Endothelial cell (in vitro differentiated cells): Measurements from ENCODE around the gene MESD. TPM values are rescaled to one million over a fixed set of nuclear protein-coding genes. Genes with fewer than 3 reads are reported as not detected.

ENCODE experiments used
- DNase-seq: peaks from one replicate; pipeline ENCODE4 v3.0.0; 2021; ENCODE audit warnings: low spot score
- H3K27ac Mint-ChIP-seq: one replicate; pipeline ENCODE4 v1.8.0; 2021; ENCODE audit warnings: mixed read lengths, inconsistent platforms; ENCODE audit not compliant: unreplicated experiment
- H3K27me3 Mint-ChIP-seq: one replicate; pipeline ENCODE4 v1.8.0; 2021; ENCODE audit warnings: mild to moderate bottlenecking, moderate library complexity, mixed read lengths, inconsistent platforms; ENCODE audit not compliant: unreplicated experiment
- H3K36me3 Mint-ChIP-seq: one replicate; pipeline ENCODE4 v1.8.0; 2021; ENCODE audit warnings: mild to moderate bottlenecking, low read depth, mixed read lengths, inconsistent platforms; ENCODE audit not compliant: unreplicated experiment
- H3K4me1 Mint-ChIP-seq: one replicate; pipeline ENCODE4 v1.8.0; 2021; ENCODE audit warnings: mild to moderate bottlenecking, mixed read lengths, inconsistent platforms; ENCODE audit not compliant: unreplicated experiment
- H3K4me3 Mint-ChIP-seq: one replicate; pipeline ENCODE4 v1.8.0; 2021; ENCODE audit warnings: mild to moderate bottlenecking, mixed read lengths, inconsistent platforms; ENCODE audit not compliant: unreplicated experiment
- H3K9me3 Mint-ChIP-seq: one replicate; pipeline ENCODE4 v1.8.0; 2021; ENCODE audit warnings: mixed read lengths, inconsistent platforms; ENCODE audit not compliant: unreplicated experiment
- microRNA-seq: library from miRNA; unstranded; fragments of <30 nt; microRNA quantifications from one replicate; pipeline ENCODE4, GENCODE V29; 2020; ENCODE audit not compliant: unreplicated experiment
- total RNA-seq: library from RNA; stranded (reverse); fragmentation: NEBNext Ultra II Directional; extraction: Animal tissue kit (Norgen Biotek cat#: 25700); gene quantifications from one replicate; pipeline ENCODE4 v1.2.1, GENCODE V29; 2021; ENCODE audit not compliant: unreplicated experiment
- TF ChIP-seq, protein P1 (sequence below): fragments of 200-600 bp; sonication (generic); IDR thresholded peaks from one replicate; pipeline ENCODE4 v1.5.0; 2021; ENCODE audit warnings: antibody characterized with exemption; ENCODE audit not compliant: unreplicated experiment

Gene MESD
- total RNA-seq, 1 donor from 2014 or later: 35.7 TPM

DNA sequence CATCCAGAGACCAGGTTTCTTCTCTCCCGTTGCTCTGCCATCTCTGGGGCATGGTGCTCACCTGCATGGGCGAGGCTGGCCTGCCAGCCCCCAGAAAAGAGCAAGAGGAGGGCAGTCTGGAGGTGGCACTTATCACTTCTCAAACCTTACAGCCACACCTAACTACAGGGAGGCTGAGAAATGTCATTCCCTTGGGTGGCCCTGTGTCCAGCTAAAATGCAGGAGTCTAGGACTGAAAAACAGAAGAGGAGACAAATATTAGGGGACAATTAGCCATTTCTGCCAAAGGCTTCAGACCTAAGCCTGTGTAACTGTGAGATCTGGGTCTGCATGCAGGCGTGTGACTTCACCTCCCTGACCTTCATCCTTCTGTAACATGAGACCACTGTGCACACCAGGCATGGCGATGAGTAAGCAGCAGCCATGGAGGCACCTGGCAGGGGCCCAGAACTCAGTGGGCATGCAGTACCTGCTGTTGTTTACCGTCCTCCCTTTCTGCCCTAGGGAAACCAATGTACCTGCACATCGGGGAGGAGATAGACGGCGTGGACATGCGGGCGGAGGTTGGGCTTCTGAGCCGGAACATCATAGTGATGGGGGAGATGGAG, 83.4 kb downstream of the MESD start:
- H3K27me3 Mint-ChIP-seq: no peaks in the 10 kb centered on the region
- H3K36me3 Mint-ChIP-seq: peaks cover 3% of the 10 kb centered on the region
- H3K4me1 Mint-ChIP-seq: peaks cover 10% of the 10 kb centered on the region
- H3K9me3 Mint-ChIP-seq: no peaks in the 10 kb centered on the region
- H3K27ac Mint-ChIP-seq: no peak overlapping the region
- TF ChIP-seq, protein P1, sequence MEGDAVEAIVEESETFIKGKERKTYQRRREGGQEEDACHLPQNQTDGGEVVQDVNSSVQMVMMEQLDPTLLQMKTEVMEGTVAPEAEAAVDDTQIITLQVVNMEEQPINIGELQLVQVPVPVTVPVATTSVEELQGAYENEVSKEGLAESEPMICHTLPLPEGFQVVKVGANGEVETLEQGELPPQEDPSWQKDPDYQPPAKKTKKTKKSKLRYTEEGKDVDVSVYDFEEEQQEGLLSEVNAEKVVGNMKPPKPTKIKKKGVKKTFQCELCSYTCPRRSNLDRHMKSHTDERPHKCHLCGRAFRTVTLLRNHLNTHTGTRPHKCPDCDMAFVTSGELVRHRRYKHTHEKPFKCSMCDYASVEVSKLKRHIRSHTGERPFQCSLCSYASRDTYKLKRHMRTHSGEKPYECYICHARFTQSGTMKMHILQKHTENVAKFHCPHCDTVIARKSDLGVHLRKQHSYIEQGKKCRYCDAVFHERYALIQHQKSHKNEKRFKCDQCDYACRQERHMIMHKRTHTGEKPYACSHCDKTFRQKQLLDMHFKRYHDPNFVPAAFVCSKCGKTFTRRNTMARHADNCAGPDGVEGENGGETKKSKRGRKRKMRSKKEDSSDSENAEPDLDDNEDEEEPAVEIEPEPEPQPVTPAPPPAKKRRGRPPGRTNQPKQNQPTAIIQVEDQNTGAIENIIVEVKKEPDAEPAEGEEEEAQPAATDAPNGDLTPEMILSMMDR: no peak
- DNase-seq: no peak
- no peak overlapping the region for H3K4me3 Mint-ChIP-seq

DNA sequence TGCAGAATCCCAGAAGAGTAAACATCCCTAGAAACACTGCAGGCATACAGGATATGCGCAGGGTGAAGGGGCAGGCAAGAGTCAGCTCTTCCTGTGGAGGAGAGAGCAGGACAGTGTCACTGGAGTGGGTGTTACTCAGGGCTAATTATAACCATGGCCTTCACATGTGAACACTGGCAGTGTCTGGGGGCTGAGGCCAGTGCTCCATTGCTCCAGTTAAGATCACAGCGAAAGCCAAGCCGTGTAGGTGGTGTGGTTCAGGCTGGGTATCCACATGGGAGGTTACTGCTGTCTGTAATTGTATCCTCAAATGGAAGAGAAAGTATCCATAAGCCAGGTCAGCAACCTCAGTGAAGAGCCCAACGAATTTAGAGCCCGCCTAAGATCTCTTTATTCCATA, 84.6 kb downstream of the MESD start:
- Mint-ChIP-seq H3K9me3 (no peaks in the 10 kb centered on the region), H3K27me3 (no peaks in the 10 kb centered on the region), H3K27ac (no peak overlapping the region), H3K4me1 (peaks cover 10% of the 10 kb centered on the region), H3K36me3 (peaks cover 3% of the 10 kb centered on the region), H3K4me3 (no peak overlapping the region)
- TF ChIP-seq, protein P1: no peak
- no peak for DNase-seq

- peaks cover 4% of the 10 kb centered on the region for H3K27me3 Mint-ChIP-seq
- H3K27ac Mint-ChIP-seq: no peak overlapping the region
- H3K9me3 Mint-ChIP-seq: no peaks in the 10 kb centered on the region
- TF ChIP-seq, protein P1: no peak
- H3K4me1 Mint-ChIP-seq: peaks cover 10% of the 10 kb centered on the region
- DNase-seq: no peak
- H3K4me3 Mint-ChIP-seq: no peak overlapping the region
- H3K36me3 Mint-ChIP-seq: peaks cover 3% of the 10 kb centered on the region
These were observed 87.3 kb downstream of the MESD start for GRCh38 chr15:80902298-80902801.

- Mint-ChIP-seq H3K36me3 (peaks cover under 1% of the 10 kb centered on the region), H3K4me3 (no peak overlapping the region), H3K27me3 (peaks cover 4% of the 10 kb centered on the region), H3K9me3 (no peaks in the 10 kb centered on the region), H3K4me1 (peaks cover under 1% of the 10 kb centered on the region), H3K27ac (no peak overlapping the region)
- DNase-seq: no peak
- TF ChIP-seq, protein P1: no peak
These were observed 91.6 kb downstream of the MESD start for GRCh38 chr15:80898040-80898439.

Small RNA genes lying within 50 kb of the gene (microRNA-seq; reads per million reads assigned to microRNA genes)
- gene MIR4514: not detected

Other genes starting within 250 kb of the MESD start
- not detected for gene CEMIP, start 210.4 kb downstream of the MESD start, total RNA-seq
- 86.0 TPM for gene TLNRD1, start 11.1 kb upstream of the MESD start, total RNA-seq
- gene CFAP161, start 144.5 kb upstream of the MESD start, total RNA-seq: 21.1 TPM
- 29.6 TPM for gene IL16, start 207.1 kb upstream of the MESD start, total RNA-seq